ENCODE results near the gene PGAM2.

Gene PGAM2

GRCh38 chr7:44103566-44103922 lies 38.2 kb upstream of the PGAM2 start:
- no peak for DNase-seq

GRCh38 chr7:44102846-44103565 lies 37.6 kb upstream of the PGAM2 start:
- no peak for DNase-seq

- no peak for DNase-seq
Measured at GRCh38 chr7:44101966-44102845, 36.8 kb upstream of the PGAM2 start.

GRCh38 chr7:44101303-44101965 lies 36.1 kb upstream of the PGAM2 start:
- no peak for DNase-seq

GRCh38 chr7:44100458-44101302 lies 35.3 kb upstream of the PGAM2 start:
- DNase-seq, result no peak

GRCh38 chr7:44099669-44100068 lies 34.3 kb upstream of the PGAM2 start:
- no peak for DNase-seq

- no peak for DNase-seq
Measured at GRCh38 chr7:44098092-44099068, 33.0 kb upstream of the PGAM2 start.

GRCh38 chr7:44097064-44097932 lies 31.9 kb upstream of the PGAM2 start:
- no peak for DNase-seq

- no peak for DNase-seq
Measured at GRCh38 chr7:44096326-44096881, 31.0 kb upstream of the PGAM2 start.

GRCh38 chr7:44095781-44096180 lies 30.4 kb upstream of the PGAM2 start:
- DNase-seq, result no peak

- no peak for DNase-seq
Measured at GRCh38 chr7:44094883-44095592, 29.7 kb upstream of the PGAM2 start.

- DNase-seq, result no peak
Measured at GRCh38 chr7:44094365-44094764, 29.0 kb upstream of the PGAM2 start.

- DNase-seq, result no peak
Measured at GRCh38 chr7:44093102-44093641, 27.8 kb upstream of the PGAM2 start.

- no peak for DNase-seq
Measured at GRCh38 chr7:44087911-44088838, 22.8 kb upstream of the PGAM2 start.

GRCh38 chr7:44086627-44087026 lies 21.3 kb upstream of the PGAM2 start:
- no peak for DNase-seq

- DNase-seq, result no peak
Measured at GRCh38 chr7:44085546-44085945, 20.2 kb upstream of the PGAM2 start.

GRCh38 chr7:44084701-44085100 lies 19.3 kb upstream of the PGAM2 start:
- no peak for DNase-seq

GRCh38 chr7:44083796-44084195 lies 18.4 kb upstream of the PGAM2 start:
- no peak for DNase-seq
